ENCODE measurements around the gene SORT1. TPM values are rescaled to one million over a fixed set of nuclear protein-coding genes. Genes with fewer than 3 reads are reported as not detected.
A peak's percentile ranks its signal among the peaks of the same experiment; 100 is the strongest.

The SORT1 gene
- polyA plus RNA-seq, 6 donors from 2014 or later = 0.16 to 1.3 (median 0.34) TPM; not detected in 2

DNA sequence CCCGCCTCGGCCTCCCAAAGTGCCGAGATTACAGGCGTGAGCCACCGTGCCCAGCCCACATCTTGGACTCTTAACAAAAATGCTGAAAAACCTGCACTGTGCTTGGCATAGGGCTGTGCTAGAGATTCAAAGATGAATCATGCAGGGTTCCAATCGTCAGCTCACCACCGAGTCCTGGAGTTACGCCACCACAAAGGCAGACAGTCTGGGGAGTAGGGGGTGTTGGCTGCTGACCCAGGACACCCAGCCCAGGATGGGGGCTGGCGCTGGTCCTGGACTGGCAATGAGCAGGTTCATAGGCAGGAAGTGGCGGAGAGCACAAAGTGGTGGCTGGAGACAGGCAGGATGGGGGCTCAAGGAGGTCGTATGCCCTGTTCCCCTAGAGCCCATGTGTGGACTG is 130.8 kb downstream of the SORT1 start:
- no peaks in the 10 kb centered on the region for H3K9me3 Mint-ChIP-seq
- DNase-seq = no peak
- H3K4me3 Mint-ChIP-seq = no peak overlapping the region
- H3K27ac Mint-ChIP-seq = no peak overlapping the region
- no peaks in the 10 kb centered on the region for H3K36me3 Mint-ChIP-seq
- H3K4me1 Mint-ChIP-seq = peaks cover 3 to 10% (median 4%) of the 10 kb centered on the region in 3 donors
- peaks cover 0 to 10% (median 8%) of the 10 kb centered on the region in 3 donors for H3K27me3 Mint-ChIP-seq
- ATAC-seq (ENCODE audit: low read depth in 2 of 2) = no peak

DNA sequence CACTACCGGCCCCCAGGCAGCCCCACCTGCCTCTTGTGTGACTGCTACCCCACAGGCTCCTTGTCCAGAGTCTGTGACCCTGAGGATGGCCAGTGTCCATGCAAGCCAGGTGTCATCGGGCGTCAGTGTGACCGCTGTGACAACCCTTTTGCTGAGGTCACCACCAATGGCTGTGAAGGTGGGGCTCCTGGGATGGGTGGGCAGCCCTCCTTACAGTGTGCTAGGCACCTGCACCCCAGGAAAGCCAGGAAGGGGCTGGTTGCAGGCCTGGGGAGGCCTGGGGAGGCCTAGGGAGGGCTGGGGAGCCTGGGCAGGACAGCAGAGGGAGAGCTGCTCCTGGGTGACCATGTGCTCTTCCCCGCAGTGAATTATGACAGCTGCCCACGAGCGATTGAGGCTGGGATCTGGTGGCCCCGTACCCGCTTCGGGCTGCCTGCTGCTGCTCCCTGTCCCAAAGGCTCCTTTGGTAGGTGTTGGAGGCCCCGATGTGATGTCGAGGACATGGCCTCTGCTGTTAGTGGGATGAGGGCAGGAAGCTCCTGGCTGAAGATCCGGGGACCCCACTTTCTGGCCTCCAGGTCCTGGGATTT is 131.9 kb downstream of the SORT1 start:
- DNase-seq (no peak), ATAC-seq (ENCODE audit: low read depth in 2 of 2) (no peak)
- Mint-ChIP-seq H3K9me3 (no peaks in the 10 kb centered on the region), H3K27ac (no peak overlapping the region), H3K4me1 (peaks cover 3 to 10% (median 4%) of the 10 kb centered on the region in 3 donors), H3K4me3 (no peak overlapping the region), H3K27me3 (peaks cover 0 to 10% (median 8%) of the 10 kb centered on the region in 3 donors), H3K36me3 (no peaks in the 10 kb centered on the region)

DNA sequence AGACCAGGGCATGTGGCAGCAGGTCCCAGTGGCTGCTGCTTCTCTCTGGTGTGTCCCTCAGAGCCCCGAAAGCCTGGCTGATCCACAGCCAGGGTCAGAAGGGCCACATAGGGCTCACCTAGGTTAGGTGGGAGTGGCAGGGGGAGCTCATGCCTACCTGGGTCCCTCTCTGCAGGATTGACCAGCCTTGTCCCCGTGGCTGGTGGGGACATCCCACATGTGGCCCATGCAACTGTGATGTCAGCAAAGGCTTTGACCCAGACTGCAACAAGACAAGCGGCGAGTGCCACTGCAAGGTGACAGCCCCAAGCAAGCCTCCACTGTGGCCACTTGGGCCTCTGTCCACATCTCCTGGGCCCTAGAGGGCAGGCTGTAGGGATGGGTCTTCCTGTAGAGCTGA is 132.7 kb downstream of the SORT1 start:
- no peaks in the 10 kb centered on the region for H3K36me3 Mint-ChIP-seq
- no peak overlapping the region for H3K4me3 Mint-ChIP-seq
- peaks cover 3 to 10% (median 4%) of the 10 kb centered on the region in 3 donors for H3K4me1 Mint-ChIP-seq
- no peak for ATAC-seq (ENCODE audit: low read depth in 2 of 2)
- H3K27me3 Mint-ChIP-seq = peaks cover 0 to 10% (median 8%) of the 10 kb centered on the region in 3 donors
- no peak overlapping the region for H3K27ac Mint-ChIP-seq
- no peak for DNase-seq
- H3K9me3 Mint-ChIP-seq = no peaks in the 10 kb centered on the region

DNA sequence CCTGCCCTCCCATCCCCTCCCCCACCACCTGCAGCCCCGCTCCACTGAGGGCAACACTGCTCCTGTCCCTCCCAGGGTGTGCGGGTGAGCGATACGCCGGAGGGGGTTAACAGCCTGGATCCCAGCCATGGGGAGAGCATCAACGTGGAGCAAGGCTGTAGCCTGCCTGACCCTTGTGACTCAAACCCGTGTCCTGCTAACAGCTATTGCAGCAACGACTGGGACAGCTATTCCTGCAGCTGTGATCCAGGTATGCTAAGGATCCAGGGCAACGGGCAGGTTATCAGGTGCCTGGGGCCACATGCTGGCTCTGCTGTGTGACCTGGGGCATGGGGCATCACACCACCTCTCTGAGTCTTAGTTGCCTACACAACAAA is 133.4 kb downstream of the SORT1 start:
- H3K36me3 Mint-ChIP-seq = no peaks in the 10 kb centered on the region
- H3K27me3 Mint-ChIP-seq = peaks cover 0 to 10% (median 8%) of the 10 kb centered on the region in 3 donors
- no peak overlapping the region for H3K4me3 Mint-ChIP-seq
- no peak for DNase-seq
- peaks cover 3 to 10% (median 4%) of the 10 kb centered on the region in 3 donors for H3K4me1 Mint-ChIP-seq
- H3K27ac Mint-ChIP-seq = peak overlapping the region in 1 of 6 donors; percentile 69
- H3K9me3 Mint-ChIP-seq = no peaks in the 10 kb centered on the region
- no peak for ATAC-seq (ENCODE audit: low read depth in 2 of 2)

DNA sequence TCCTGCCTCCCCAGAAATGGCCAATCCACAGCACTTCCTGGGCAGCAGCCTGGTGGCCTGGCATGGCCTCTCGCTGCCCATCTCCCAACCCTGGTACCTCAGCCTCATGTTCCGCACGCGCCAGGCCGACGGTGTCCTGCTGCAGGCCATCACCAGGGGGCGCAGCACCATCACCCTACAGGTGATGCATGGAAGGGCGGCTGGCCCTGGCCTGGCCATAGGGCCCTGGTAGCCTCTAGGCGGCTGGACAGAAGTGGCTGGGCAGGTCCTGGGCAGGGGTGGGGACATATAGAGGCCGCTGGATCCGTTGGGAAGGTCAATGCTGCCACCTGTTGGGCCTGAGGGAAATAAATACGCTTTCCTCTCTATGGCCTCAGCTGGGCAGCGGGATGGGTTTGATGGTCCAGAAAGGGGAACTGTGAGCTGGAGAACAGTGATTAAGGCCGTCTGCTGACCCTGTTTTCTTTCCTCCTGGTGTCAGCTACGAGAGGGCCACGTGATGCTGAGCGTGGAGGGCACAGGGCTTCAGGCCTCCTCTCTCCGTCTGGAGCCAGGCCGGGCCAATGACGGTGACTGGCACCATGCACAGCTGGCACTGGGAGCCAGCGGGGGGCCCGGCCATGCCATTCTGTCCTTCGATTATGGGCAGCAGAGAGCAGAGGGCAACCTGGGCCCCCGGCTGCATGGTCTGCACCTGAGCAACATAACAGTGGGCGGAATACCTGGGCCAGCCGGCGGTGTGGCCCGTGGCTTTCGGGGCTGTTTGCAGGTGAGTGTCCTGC is 133.9 kb downstream of the SORT1 start:
- no peaks in the 10 kb centered on the region for H3K36me3 Mint-ChIP-seq
- peaks cover 3 to 10% (median 4%) of the 10 kb centered on the region in 3 donors for H3K4me1 Mint-ChIP-seq
- DNase-seq (peak; percentile 64), ATAC-seq (ENCODE audit: low read depth in 2 of 2) (peak; percentile 89 to 94)
- no peak overlapping the region for H3K27ac Mint-ChIP-seq
- peak overlapping the region in 2 of 8 donors; percentile 39 to 41 for H3K4me3 Mint-ChIP-seq
- no peaks in the 10 kb centered on the region for H3K9me3 Mint-ChIP-seq
- peaks cover 0 to 10% (median 8%) of the 10 kb centered on the region in 3 donors for H3K27me3 Mint-ChIP-seq

DNA sequence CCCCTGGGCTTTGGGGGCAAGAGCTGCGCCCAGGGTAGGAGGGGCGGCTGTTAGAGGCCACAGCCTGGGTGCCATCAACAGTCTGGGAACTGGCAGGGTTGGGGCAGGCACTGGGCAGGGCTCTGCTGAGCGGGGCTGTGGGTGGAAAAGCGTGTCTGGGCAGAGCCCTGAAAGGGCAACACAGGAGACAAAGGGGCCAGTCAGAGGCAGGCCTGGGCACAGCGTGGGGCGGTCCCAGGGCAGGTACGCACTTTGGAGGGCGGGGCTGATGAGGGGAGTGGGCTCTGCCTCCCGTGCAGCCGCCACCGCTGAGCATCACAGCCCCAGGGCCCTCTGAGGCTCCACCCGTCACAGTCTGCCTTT is 134.5 kb downstream of the SORT1 start:
- H3K4me3 Mint-ChIP-seq = peak overlapping the region in 1 of 8 donors; percentile 39
- DNase-seq = no peak
- peaks cover 3 to 10% (median 4%) of the 10 kb centered on the region in 3 donors for H3K4me1 Mint-ChIP-seq
- ATAC-seq (ENCODE audit: low read depth in 2 of 2) = peak; percentile 24 to 29
- H3K36me3 Mint-ChIP-seq = no peaks in the 10 kb centered on the region
- peaks cover 0 to 10% (median 8%) of the 10 kb centered on the region in 3 donors for H3K27me3 Mint-ChIP-seq
- peak overlapping the region in 1 of 6 donors; percentile 88 for H3K27ac Mint-ChIP-seq
- H3K9me3 Mint-ChIP-seq = no peaks in the 10 kb centered on the region

DNA sequence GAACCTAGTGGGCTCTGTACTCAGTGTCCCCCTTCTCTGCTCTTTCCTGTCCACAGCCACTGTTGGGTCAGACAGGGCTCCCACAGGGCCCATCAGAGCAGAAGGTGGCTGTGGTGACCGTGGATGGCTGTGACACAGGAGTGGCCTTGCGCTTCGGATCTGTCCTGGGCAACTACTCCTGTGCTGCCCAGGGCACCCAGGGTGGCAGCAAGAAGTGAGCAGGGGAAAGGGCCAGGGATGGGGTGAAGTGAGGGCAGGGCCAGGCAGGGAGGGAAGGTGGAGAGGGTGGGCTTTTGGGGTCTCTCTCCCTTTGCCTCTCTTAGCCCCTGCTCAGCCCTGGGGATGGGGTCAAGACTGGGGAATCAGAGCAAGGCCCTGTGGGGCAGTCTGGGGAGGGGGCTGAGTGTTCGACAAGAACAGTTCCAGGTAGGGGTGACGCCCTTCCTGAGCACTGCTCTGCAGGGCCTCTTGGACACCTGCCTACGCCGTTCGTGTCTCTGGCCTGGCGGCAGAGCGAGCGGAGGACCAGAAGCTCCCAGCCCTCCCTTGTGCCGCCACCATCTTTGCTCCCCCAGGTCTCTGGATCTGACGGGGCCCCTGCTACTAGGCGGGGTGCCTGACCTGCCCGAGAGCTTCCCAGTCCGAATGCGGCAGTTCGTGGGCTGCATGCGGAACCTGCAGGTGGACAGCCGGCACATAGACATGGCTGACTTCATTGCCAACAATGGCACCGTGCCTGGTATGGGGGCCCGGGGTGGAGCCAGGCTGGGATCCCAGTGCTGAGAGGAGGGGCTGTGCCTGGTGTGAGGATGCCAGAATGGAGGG is 135.3 kb downstream of the SORT1 start:
- no peak overlapping the region for H3K27ac Mint-ChIP-seq
- DNase-seq = no peak
- no peaks in the 10 kb centered on the region for H3K9me3 Mint-ChIP-seq
- peaks cover 0 to 10% (median 8%) of the 10 kb centered on the region in 3 donors for H3K27me3 Mint-ChIP-seq
- ATAC-seq (ENCODE audit: low read depth in 2 of 2) = no peak
- H3K4me1 Mint-ChIP-seq = peaks cover 3 to 10% (median 4%) of the 10 kb centered on the region in 3 donors
- H3K4me3 Mint-ChIP-seq = no peak overlapping the region
- H3K36me3 Mint-ChIP-seq = no peaks in the 10 kb centered on the region

DNA sequence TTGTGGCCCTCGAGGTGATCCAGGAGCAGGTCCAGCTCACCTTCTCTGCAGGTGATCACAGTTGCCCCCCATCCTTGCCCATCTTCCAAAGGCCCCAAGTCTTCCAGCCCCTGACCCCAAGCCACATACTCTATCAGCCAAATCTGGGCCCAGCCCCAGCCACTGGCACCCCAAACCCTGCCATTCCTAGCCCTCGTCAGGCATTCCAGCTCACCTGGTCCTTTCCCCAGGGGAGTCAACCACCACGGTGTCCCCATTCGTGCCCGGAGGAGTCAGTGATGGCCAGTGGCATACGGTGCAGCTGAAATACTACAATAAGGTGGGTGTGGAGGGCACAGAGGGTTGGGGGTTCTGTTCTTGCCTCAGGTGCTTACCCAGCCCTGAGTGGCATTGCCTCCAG is 136.1 kb downstream of the SORT1 start:
- DNase-seq (no peak), ATAC-seq (ENCODE audit: low read depth in 2 of 2) (no peak)
- H3K9me3 Mint-ChIP-seq = no peaks in the 10 kb centered on the region
- peaks cover 0 to 10% (median 8%) of the 10 kb centered on the region in 3 donors for H3K27me3 Mint-ChIP-seq
- no peak overlapping the region for H3K4me3 Mint-ChIP-seq
- no peaks in the 10 kb centered on the region for H3K36me3 Mint-ChIP-seq
- H3K4me1 Mint-ChIP-seq = peaks cover 3 to 10% (median 4%) of the 10 kb centered on the region in 3 donors
- H3K27ac Mint-ChIP-seq = no peak overlapping the region

DNA sequence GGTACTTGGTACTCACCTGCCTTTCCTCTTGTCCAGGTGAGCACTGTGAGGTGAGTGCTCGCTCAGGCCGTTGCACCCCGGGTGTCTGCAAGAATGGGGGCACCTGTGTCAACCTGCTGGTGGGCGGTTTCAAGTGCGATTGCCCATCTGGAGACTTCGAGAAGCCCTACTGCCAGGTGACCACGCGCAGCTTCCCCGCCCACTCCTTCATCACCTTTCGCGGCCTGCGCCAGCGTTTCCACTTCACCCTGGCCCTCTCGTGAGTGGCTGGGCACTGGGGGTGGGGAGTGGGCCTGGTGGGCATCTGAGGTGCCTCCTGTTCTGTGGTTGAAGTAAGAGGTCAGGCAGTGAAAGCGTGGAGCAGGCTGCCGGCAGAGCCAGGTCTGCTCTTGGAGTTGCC is 136.7 kb downstream of the SORT1 start:
- Mint-ChIP-seq H3K27ac (peak overlapping the region in 1 of 6 donors; percentile 11), H3K36me3 (no peaks in the 10 kb centered on the region), H3K9me3 (no peaks in the 10 kb centered on the region), H3K27me3 (peaks cover 0 to 11% (median 10%) of the 10 kb centered on the region in 3 donors), H3K4me1 (peaks cover 3 to 10% (median 4%) of the 10 kb centered on the region in 3 donors), H3K4me3 (no peak overlapping the region)
- ATAC-seq (ENCODE audit: low read depth in 2 of 2) (no peak), DNase-seq (no peak)

DNA sequence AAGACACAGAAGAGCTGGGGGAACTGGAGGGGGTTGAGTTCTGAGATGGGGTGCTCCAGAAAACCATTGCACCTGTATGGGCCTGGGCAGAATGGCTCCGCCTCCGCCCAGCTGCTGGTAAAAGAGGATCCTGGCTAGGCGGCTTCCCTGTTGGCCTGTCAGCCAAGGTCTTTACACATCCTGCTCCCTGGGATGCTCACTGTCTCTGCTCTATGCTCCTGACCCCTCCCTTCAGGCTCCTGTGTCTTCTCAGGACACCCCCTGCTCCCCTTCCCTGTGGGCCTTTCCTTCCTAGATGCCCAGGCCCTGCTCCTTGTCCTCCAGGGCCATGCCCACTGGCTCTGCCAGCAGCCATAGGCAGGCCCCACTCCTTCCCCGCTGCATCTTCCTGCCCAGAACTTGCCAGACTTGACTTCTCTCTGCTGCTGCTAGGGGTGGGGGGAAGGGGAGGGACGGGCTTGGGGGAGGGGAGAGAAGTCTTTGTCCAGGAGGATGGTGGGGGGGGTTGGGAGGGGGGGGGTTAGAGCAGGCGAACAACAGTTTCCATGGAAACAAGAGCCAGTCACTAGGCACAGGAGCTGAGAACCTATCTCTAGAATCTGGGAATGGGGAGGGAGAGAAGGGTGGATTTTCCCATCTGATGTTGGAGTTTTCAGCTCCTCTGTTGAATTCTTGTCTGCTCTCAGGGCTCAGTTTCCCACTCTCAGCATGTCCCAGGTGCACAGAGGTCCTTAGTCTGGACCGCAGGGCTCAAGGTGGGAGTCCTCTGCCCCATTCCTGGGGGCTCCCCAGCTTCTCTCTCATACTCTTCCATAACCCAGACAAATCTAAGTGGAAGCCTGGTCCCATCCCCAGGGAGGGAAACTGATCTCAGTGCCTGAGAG is 137.8 kb downstream of the SORT1 start:
- peaks cover 5 to 10% (median 9%) of the 10 kb centered on the region in 3 donors for H3K4me1 Mint-ChIP-seq
- H3K36me3 Mint-ChIP-seq = no peaks in the 10 kb centered on the region
- H3K4me3 Mint-ChIP-seq = no peak overlapping the region
- H3K27me3 Mint-ChIP-seq = peaks cover 0 to 22% (median 14%) of the 10 kb centered on the region in 3 donors
- H3K27ac Mint-ChIP-seq = peak overlapping the region in 2 of 6 donors; percentile 9 to 15
- DNase-seq = no peak
- no peak for ATAC-seq (ENCODE audit: low read depth in 2 of 2)
- no peaks in the 10 kb centered on the region for H3K9me3 Mint-ChIP-seq

All from naive B cell (primary cell).